Esophagus squamous epithelium (tissue), 4 donors: ENCODE measurements around the gene CFAP299.

Source experiments
- CTCF ChIP-seq, 6 experiments: fragments of 450-650 bp in 4 of 6; fragments of 200-600 bp in 2 of 6; sonication (generic) in 2 of 6; IDR thresholded peaks; one replicate each; pipeline ENCODE4 v1.5.1; 2016 to 2019; ENCODE audit warnings: antibody characterized with exemption in 6 of 6, mild to moderate bottlenecking in 4 of 6, moderate library complexity in 4 of 6
- POLR2A ChIP-seq, 4 donors: fragments of 450-650 bp; IDR thresholded peaks; one replicate each; pipeline ENCODE4 v1.6.1; 2017; ENCODE audit warnings: antibody characterized with exemption in 4 of 4, mild to moderate bottlenecking in 4 of 4, moderate library complexity in 3 of 4

- TF ChIP-seq CTCF (IDR thresholded peaks at IDR 0.05) (no peak), POLR2A (IDR thresholded peaks at IDR 0.05) (no peak)
Measured at GRCh38 chr4:80803337-80803736, 467.8 kb downstream of the CFAP299 start.
